Activated CD4-positive, alpha-beta T cell treated with anti-CD3 and anti-CD28 coated beads, Interleukin-2, Interleukin-4, amounts not matched to agents 100 ng/mL and 50 ng/mL, durations not matched to agents 16 hours and 8 hours (primary cell): ENCODE measurements around the gene SOX9.

ENCODE experiments used
- DNase-seq: peaks from one replicate; pipeline ENCODE4 v3.0.0-alpha.2; 2020; ENCODE audit warnings: low spot score

Gene SOX9

DNA sequence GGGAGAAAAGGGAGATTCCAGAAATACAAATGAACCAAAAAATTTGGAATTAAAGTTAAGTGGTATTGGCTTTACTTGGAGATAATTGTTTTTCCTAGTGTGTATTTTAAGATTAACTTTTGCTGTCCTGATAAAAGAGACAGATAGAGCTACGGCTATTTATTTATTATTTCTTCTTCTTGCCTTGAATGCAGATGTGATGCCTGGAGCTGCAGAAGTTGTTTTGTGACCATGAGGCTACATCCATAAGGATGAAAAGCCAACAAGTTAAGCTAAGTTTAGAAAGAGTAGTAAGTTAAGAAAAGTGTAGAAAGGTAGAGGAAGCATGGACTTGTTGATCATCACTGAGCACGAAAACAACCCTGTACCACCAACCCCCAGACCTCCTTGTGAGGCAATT is 41.7 kb downstream of the SOX9 start:
- DNase-seq = no peak

DNA sequence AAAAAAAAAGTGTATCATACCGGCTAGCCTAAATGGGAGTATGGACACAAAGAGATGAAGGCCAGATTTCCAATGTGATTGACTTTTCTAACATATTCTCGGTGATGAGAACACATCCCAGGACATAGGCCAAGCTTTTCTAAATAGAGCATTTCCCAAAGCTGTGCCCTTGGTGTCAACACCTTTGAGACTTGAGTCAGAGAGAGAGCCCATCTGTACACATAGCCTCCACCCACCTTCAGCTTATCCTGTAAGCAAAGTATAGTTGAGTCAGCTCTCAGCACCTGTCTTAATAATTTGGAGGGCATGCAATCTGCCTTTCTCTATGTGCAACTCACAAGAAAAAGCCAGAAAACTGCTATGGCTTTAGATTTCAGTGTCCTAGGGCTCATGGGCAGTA is 42.7 kb downstream of the SOX9 start:
- DNase-seq = no peak

DNA sequence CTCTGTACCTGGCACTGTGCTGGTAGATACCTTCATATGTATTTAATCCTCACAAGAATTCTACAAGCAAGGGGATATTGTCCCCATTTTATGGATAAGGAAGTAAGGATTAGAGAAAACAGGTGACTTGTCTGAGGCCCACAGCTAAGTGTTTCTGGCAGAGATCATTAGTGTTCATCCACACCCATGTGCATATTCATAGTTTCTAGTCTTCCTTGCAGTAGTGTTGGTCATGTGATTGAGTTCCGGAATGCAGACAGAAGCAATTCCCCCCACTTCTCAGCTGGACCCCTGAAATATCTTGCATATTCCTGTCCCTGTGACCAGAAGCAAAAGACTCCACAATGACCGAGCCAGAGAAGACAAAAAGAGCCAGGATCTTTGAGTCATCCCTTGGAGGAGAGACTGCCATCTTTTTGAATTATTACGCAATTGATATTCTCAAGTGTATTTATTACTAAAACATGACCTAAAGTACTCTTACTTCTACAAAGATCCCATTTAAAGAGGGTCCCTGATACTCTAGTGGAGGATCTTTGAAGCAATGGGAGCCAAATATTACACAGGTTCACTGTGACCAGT is 43.4 kb downstream of the SOX9 start:
- no peak for DNase-seq

DNA sequence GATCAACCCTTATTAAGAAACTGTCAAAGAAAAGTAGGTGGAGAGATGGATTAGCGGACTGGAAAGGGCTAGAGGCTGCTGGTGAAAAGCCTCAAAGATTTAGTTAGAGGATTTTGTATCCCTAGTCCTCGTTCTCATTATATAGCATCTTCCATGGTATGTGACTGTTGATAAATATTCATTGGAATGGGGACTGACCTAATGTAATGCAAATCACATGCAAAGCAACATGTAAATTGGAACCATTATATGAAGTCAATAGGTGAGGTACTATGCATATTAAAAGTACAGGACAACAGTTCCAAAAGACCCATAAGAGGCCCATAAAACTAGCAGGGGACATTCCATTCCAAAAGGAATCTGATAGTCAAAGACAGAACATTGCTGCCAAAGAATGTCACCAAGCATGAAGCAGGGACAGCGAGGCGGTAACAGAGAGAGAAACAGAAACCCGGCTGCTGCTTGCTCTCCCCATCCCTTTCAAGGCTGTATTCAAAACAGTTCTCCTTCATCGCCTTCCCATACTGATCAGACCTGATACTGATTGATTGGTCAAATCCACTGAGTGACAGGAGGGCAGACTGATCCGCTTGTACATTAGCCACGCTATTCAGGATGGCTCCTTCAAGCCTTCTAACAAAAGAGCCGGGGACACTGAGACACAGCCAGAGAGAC is 44.5 kb downstream of the SOX9 start:
- DNase-seq = no peak

DNA sequence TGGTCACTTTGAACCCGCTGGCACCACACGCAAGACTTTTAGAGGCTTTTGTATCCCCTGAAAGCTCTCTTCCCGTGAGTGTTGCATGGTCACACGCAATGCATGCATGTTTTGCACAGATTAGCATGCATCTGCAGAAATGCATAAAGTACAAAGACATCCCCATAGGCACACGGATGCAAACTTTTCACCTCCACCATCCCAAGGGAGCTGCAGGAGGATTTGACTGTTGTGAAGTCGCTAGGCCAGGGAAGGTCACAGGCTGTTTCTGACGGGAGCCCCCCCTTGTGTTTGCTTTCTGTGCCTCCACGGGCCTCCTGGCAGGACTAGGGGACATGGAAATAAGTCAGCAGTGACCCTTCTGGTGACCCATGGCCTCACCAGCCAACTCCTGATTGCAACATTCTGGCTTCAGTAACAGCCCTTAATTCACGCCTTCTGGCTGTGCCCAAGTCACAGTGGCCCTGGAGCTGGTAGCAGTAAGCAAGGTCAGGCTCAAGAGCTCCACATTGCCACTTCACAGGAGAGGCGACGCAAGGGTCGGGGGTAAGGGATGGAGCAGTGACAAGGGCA is 45.1 kb downstream of the SOX9 start:
- no peak for DNase-seq

DNA sequence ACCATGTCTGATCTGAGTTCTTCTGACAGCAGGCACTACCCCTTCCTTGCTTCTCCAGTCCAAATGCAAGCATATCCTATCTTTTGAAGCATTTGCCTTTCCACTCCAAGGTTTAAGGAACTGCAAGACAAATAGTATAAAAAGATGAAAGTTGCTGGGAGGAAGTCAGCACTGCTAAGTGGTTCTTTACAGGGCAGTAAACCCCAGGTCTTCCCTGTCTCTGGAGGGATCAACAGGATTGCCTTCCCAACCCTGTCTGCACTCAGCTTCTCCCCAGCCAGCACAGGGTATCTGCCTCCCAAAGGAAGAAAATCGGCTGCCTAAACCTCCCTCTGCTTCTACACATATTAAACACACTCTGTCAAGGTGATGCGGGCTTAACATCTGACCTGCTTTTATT is 46.8 kb downstream of the SOX9 start:
- DNase-seq = no peak

DNA sequence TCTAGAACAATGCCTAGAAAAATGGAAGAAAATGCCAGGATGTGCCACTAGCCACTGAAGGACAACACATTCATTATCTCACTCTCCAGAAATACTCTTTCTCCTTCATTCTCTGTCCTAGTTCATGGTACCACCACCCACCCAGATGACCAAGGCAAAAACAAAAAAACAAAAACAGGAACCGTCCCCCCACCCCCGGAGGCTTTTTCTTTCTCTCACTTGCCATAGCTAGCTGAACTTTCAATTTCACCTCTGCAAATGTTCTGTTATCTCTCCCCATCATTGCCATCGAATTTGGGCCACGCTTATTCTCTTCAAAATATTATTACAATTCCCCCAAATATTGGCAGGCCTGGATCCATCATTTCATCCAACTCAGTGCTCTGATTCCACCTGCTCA is 49.0 kb downstream of the SOX9 start:
- no peak for DNase-seq

DNA sequence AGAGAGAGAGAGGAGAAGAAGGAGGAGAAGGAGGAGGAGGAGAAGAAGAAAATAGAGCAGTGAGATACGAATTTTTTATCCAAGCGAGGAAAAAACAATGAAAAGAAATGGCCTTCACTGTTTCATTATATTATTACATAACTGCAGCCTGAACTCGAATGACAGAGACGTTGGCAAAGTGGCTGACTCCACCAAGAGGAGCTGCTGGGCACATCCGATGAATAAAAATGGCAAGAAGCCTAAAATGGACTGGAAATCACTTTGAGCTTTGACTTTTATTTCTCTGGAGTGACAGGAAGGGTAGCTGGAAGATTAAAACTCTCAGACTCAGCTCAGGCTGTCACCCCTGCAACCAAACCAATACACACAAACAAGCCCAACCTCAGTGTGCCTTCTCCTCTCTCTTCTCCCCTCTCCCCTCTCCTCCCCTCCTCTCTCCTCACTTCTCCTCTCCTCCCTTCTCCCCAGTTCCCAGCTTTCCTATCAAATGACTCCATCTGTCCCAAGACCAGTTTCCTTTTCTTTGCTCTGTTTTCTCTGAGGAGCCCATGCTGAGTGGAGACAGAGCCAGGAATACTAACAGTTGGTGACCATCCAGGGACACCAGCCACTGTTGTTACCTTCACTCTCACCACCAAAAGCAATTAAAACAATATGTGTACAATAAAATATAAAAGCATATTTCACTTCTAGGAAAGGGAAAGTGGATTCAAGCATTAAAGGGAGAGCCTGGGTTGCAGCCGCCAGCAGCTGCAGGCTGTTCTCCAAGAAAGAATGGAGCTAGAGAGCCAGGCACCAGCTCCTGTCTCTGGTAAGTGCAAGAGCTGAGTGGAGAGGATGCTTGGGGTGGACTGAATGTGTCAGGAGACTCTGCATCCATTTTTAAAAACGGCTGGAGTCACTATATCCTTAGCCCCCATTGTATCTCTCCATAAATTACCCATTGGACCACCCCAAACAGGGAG is 51.2 kb downstream of the SOX9 start:
- DNase-seq = no peak

DNA sequence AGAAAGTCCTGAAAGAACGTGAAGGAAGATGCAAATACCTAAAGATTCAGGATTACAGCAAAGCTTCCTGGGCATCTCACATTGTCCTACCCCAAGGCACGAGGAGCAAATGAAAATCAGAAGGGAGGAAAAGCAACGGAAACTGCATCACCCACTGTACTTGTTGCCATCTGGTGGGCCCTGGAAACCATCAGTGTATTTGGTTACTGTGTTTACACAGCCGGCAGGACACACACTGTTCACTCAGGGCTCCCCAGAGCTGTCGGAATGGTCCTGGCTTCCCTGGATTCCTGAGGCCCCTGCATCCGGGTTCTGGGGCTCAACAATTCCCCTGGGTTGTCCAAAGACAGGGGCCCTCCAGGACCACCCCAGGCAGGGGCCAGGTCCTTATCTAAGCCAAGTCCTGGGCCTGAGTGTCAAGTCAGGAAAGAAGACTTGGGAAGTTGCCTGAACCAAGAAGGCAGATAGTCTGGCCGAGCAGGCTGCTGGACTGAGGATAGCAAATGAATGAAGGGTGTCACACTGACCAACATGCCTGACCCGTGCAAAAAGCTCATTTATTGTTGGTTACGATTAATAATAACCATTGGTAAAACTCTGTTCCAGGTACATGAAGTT is 52.8 kb downstream of the SOX9 start:
- DNase-seq = no peak

DNA sequence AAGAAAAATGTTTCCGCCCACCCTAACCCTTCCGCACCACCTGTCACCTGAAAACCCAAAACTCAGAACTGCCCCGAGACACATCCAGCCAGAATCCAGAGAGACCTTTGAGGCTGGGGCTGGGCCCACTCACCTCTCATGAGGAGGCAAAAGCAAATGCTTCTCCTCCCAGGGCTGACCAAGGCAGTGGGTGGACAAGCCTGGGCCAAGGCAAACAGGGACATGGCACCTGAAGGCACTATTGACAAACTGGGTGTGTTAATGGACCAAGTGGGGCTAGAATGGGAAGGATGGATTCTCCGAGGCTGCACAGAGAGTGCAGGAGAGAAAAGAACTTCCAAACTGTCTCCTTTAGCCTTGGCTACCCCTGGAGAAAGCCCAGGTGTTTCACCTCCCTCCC is 54.4 kb downstream of the SOX9 start:
- no peak for DNase-seq
